ENCODE measurements around the gene TBC1D8.

TBC1D8 gene

DNA sequence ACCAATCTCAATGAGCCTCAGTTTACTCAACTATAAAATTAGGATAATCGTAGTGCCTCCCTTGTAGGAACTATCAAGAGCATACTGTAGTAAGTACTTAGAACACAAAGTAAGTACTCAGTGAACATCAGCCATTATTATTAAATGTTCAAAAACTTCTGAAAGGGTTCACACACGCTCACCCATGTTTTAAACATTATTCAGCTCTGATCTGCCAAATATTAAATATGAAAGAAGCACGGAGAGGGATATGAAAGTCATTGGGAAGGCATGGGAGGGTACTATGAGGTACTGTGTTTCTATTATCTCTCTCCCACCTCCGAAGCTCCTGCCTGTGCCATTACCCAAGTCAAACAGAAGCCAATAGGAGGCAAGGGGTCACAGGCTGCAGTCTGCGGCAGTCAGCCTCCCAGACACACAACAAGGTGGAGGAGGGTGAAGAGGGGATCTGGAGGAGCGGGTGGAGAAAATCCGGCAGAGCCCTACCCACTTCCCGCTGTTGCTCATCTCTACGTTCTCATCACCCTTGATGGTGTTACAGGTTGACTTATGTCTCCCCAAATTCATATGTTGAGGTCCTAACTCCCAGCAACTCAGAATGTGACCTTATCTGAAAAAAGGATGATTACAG lies 2.0 kb upstream of the TBC1D8 start:
- Mint-ChIP-seq H3K27me3 (peaks cover 2 to 10% of the 10 kb centered on the region in 2 donors), H3K4me1 (ENCODE audit: low read depth in 2 of 2) (peaks cover 22% of the 10 kb centered on the region in 2 donors), H3K36me3 (ENCODE audit: insufficient read depth) (peaks cover 3% of the 10 kb centered on the region), H3K4me3 (peak overlapping the region in 1 of 2 donors; percentile 81), H3K9me3 (no peaks in the 10 kb centered on the region), H3K27ac (no peak overlapping the region)
- DNase-seq (no peak), ATAC-seq (replicated peaks) (no peak)

DNA sequence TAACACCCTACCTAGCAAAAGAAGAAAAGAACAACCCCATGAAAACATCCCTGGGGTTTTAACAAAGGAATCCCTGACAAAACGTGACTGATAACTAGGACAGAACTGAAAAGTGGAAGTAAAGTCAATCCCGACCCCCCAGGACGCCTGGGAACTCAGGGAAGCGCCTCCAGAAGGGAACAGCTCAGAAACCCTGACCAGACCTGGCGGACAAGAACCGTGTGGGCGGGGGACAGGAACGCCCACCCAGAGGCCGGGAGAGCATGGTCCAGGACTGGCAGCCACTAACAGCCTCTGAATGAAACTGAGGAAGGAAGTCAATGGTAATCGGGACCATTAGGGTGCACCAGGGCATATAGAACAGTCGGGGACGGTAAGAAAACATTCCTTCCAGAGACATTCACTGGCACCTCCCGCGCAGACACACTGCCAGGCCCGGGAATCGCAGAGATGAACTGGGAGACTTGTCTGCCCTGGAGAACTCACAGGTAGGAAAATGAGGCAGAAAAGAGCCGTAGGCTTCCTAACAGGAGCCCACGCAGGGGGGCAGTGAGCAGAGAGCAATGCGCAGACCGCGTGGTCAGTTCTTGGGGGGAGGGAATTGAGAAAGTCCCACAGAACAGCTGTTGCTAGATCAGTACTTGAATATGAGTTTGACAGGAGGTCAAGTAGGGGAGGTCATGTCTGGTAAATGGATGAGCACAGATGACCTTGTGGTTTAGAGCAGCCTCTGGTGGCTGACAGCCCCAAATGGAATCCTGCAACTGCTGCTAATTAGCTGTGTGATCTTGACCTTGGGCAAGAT lies 1.3 kb upstream of the TBC1D8 start:
- ATAC-seq (replicated peaks): peak; percentile 31
- peaks cover 9 to 17% of the 10 kb centered on the region in 2 donors for H3K27me3 Mint-ChIP-seq

DNA sequence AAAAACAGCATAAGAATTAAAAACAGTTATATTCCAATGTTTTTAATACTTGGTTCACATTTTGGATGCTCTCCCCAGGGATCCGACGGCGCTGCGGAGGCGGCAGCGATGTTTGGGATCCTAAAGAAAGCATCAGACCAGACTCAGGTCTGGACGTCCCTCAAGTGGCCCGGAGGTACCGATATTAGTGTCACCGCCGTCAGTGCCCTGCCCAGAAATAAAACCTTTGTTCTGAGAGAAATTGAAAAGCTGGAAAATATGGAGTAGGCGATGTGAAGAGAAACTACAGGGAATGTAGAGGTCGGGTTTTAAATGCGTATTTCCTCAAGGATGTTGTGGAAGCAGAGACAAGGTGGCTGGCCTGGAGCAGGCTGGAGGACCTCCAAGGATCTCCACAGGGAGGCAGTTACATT lies 683 bp upstream of the TBC1D8 start:
- Mint-ChIP-seq H3K36me3 (ENCODE audit: insufficient read depth) (peaks cover 3% of the 10 kb centered on the region), H3K4me1 (ENCODE audit: low read depth in 2 of 2) (peaks cover 22% of the 10 kb centered on the region in 2 donors), H3K27ac (peak overlapping the region; percentile 88 to 90), H3K4me3 (peak overlapping the region; percentile 81 to 88), H3K27me3 (peaks cover 16 to 23% of the 10 kb centered on the region in 2 donors), H3K9me3 (no peaks in the 10 kb centered on the region)
- no peak for DNase-seq
- ATAC-seq (replicated peaks): no peak

More for the DNA sequence above, 1.3 kb upstream of the TBC1D8 start:
- peak in 1 of 3 experiments; percentile 2 for DNase-seq
- Mint-ChIP-seq H3K27ac (peak overlapping the region; percentile 88 to 90), H3K9me3 (no peaks in the 10 kb centered on the region), H3K4me3 (peak overlapping the region; percentile 81 to 88), H3K36me3 (ENCODE audit: insufficient read depth) (peaks cover 3% of the 10 kb centered on the region), H3K4me1 (ENCODE audit: low read depth in 2 of 2) (peaks cover 22% of the 10 kb centered on the region in 2 donors)

DNA sequence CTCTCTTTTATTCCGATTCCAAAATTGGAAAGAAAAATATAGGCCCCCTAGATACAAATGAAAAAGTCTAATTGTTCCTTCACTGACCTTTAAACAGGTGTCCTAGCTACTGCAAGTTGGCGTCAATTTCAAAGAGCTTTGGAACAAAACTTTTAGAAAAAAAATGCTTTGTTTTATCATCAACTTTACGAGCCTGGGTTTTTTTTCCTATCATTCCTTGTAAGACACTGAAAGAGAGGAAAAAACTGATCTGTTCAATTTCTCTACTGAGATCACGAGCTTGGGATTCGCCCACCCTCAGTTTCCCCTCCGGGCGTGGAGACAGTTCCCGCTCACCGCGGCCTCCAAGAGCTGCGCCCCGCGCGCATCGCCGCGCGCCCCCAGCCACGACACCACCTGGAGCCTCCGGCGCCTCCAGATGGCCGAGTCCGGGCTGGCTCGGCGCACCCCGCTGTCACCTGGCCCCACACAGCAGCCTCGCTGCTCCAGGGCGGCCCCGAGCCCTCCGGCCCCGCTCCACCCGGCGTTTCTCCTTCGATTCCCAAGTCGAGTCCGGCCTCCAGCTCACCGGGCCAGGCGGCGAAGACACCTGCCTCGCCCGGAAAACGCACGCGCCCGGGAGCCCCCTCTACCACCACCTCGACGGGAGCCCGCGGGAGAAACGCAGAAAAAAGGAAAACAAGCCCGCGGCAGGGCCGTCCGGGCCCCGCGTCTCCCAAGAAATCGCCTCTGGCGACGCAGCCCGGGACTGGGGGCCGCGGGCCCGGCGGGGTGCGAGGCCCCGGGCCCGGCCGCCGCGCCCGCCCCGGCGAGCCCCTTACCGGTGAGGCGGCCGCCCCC lies 656 bp downstream of the TBC1D8 start:
- ATAC-seq (replicated peaks): no peak

DNA sequence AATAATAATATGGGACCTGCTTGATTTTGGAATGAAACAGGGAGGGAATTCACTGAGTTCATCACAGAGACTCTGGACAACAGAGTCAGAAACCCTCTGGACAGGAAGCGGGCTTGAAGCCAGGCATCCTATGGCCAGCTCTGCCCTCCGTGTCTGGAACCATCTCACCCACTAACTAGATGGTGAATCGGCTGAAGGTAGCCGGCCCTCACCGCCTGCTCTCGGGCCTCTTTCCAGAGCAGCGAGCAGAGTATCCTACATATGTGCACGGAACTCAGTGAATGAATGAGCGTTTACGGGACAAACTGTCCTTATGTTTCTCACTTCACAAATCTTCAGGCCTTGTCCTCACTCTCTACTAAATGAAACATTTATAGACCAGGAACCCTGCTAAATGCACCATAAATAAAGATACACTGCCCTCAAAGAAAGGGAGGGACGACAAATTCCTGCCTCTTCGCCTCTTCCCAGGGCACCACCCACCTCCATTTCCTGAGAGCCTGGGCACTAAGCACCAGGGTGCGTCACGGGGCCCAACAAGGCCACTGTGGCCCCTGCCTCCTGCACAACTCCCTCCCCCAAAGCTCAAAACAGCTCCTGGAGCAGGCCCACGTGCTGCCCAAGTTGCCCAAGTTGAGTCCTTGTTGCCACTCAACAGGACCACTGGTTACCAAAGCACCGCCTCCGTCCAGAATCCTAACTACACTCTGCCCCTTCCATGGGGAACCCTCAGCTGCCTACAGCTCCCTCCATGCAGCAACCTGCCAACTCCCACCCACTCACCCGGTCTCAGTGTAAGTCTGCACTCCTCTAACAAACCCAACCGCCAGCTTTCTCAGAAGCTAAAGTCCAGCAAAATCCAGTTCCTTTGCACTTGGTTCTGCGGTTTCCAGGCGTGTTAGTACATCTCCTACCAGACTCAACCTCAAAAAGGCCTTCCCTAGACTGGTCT lies 1.7 kb downstream of the TBC1D8 start:
- Mint-ChIP-seq H3K4me1 (ENCODE audit: low read depth in 2 of 2) (peaks cover 22% of the 10 kb centered on the region in 2 donors), H3K27ac (no peak overlapping the region), H3K4me3 (peak overlapping the region; percentile 78 to 88), H3K36me3 (ENCODE audit: insufficient read depth) (peaks cover 3% of the 10 kb centered on the region), H3K27me3 (peaks cover 37 to 38% of the 10 kb centered on the region in 2 donors), H3K9me3 (no peaks in the 10 kb centered on the region)
- ATAC-seq (replicated peaks): no peak
- DNase-seq: no peak

More for the DNA sequence above, 656 bp downstream of the TBC1D8 start:
- H3K36me3 Mint-ChIP-seq (ENCODE audit: insufficient read depth): peaks cover 3% of the 10 kb centered on the region
- peak overlapping the region; percentile 78 to 88 for H3K4me3 Mint-ChIP-seq
- DNase-seq: no peak
- peaks cover 28% of the 10 kb centered on the region in 2 donors for H3K27me3 Mint-ChIP-seq
- peaks cover 22% of the 10 kb centered on the region in 2 donors for H3K4me1 Mint-ChIP-seq (ENCODE audit: low read depth in 2 of 2)
- peak overlapping the region in 1 of 2 donors; percentile 19 for H3K27ac Mint-ChIP-seq
- no peaks in the 10 kb centered on the region for H3K9me3 Mint-ChIP-seq

DNA sequence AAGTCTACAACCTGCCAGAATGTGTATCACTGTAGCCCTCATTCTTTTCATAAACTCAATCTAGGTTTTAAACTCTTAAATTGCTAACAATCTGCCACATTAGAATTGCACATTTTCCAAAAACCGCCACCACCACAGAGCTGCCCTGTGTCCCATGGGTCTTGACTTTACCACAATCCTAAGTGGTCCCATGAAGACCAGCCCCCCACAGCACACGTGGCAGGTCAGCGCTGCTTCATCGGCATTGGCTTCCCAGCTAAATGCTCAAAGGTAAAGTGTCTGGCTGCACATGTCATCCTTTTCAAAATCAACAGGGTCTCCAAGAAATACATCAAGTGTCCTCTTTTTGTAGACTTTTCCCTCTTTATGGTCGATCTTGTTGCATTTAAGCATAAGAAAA lies 2.4 kb downstream of the TBC1D8 start:
- H3K27me3 Mint-ChIP-seq: peaks cover 44 to 45% of the 10 kb centered on the region in 2 donors
- no peaks in the 10 kb centered on the region for H3K9me3 Mint-ChIP-seq
- DNase-seq (no peak), ATAC-seq (replicated peaks) (no peak)
- H3K36me3 Mint-ChIP-seq (ENCODE audit: insufficient read depth): peaks cover 3% of the 10 kb centered on the region
- H3K4me3 Mint-ChIP-seq: no peak overlapping the region
- H3K4me1 Mint-ChIP-seq (ENCODE audit: low read depth in 2 of 2): peaks cover 22% of the 10 kb centered on the region in 2 donors
- no peak overlapping the region for H3K27ac Mint-ChIP-seq

DNA sequence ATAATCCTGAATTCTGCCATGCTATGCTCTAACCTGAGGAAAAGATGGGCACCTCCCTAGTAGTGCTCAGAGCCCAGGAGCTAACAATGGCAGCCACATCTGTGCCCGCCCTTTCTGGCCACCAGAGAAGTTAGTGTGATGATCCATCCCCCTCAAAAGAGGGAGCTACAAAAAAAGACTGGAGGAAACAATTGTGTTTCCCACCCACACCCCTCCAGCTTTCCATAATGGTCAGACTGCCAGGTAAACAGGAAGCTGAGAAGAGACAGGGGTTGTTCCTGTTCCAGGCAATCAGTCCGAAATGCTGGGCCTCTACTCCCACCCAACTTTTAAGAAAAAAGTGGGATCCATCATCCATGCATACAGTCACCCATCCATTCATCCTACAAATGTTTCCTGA lies 3.2 kb downstream of the TBC1D8 start:
- H3K4me3 Mint-ChIP-seq: no peak overlapping the region
- ATAC-seq (replicated peaks): no peak
- peaks cover 52 to 53% of the 10 kb centered on the region in 2 donors for H3K27me3 Mint-ChIP-seq
- peaks cover 22% of the 10 kb centered on the region in 2 donors for H3K4me1 Mint-ChIP-seq (ENCODE audit: low read depth in 2 of 2)
- no peaks in the 10 kb centered on the region for H3K9me3 Mint-ChIP-seq
- H3K36me3 Mint-ChIP-seq (ENCODE audit: insufficient read depth): peaks cover 3% of the 10 kb centered on the region
- H3K27ac Mint-ChIP-seq: no peak overlapping the region
- DNase-seq: no peak

DNA sequence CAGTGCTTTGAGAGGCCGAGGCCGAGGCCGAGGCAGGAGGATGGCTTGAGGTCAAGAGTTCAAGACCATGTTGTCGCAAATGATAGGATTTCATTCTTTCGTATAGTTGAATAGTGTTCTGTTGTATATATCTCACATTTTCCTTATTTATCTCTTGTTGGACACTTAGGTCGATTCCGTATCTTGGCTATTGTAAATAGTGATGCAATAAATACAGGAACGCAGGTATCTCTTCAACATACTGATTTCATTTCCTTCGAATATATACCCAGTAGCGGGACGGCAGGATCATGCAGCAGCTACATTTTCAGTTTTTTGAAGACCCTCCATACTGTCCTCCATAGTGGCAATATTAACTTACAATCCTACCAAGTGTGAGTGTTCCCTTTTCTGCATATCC lies 4.1 kb downstream of the TBC1D8 start:
- Mint-ChIP-seq H3K9me3 (no peaks in the 10 kb centered on the region), H3K27me3 (peaks cover 61 to 62% of the 10 kb centered on the region in 2 donors), H3K36me3 (ENCODE audit: insufficient read depth) (no peaks in the 10 kb centered on the region), H3K4me1 (ENCODE audit: low read depth in 2 of 2) (peaks cover 13 to 15% of the 10 kb centered on the region in 2 donors), H3K4me3 (no peak overlapping the region), H3K27ac (no peak overlapping the region)
- no peak for DNase-seq
- ATAC-seq (replicated peaks): no peak

DNA sequence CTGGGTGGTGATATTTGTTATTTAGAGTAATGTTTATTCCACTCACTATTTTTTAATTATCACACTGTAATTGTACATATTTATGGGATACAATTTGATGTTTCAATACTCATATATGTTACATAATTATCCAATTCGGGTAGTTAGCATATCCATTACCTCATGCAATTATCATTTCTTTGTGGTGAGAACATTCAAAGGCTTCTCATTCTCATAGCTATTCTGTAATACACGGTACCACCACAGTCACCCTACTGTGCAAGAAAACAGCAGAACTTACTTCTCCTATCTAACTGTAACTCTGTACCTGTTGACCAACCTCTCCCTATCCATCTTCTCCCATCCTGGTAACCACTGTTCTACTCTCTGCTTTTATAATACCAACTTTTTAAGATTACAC lies 4.6 kb downstream of the TBC1D8 start:
- peaks cover 66 to 67% of the 10 kb centered on the region in 2 donors for H3K27me3 Mint-ChIP-seq
- ATAC-seq (replicated peaks): no peak
- H3K4me3 Mint-ChIP-seq: no peak overlapping the region
- no peaks in the 10 kb centered on the region for H3K36me3 Mint-ChIP-seq (ENCODE audit: insufficient read depth)
- DNase-seq: no peak
- peaks cover 9 to 12% of the 10 kb centered on the region in 2 donors for H3K4me1 Mint-ChIP-seq (ENCODE audit: low read depth in 2 of 2)
- no peak overlapping the region for H3K27ac Mint-ChIP-seq
- no peaks in the 10 kb centered on the region for H3K9me3 Mint-ChIP-seq

DNA sequence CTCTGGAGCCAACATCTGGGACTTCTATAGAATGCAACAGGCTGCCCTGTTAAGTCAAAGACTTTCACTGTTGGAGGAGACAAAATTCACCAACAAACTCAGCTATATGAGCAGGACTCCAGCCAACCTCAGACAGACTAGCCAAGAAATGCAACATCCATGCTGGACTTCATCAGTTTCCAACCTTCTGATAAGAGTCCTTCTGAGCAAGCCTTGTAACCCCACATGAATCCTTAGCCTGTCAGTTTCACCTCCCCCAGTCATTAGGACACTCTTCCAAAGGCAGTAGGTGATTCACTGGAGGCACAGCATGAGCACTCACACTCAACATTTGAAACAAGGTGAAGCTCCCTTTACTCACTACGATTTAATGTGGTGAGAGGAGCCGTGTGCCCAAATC lies 5.8 kb downstream of the TBC1D8 start:
- DNase-seq (no peak), ATAC-seq (replicated peaks) (no peak)
- H3K36me3 Mint-ChIP-seq (ENCODE audit: insufficient read depth): no peaks in the 10 kb centered on the region
- no peaks in the 10 kb centered on the region for H3K9me3 Mint-ChIP-seq
- H3K4me1 Mint-ChIP-seq (ENCODE audit: low read depth in 2 of 2): peaks cover 9 to 10% of the 10 kb centered on the region in 2 donors
- no peak overlapping the region for H3K27ac Mint-ChIP-seq
- H3K4me3 Mint-ChIP-seq: no peak overlapping the region
- peaks cover 77 to 78% of the 10 kb centered on the region in 2 donors for H3K27me3 Mint-ChIP-seq

DNA sequence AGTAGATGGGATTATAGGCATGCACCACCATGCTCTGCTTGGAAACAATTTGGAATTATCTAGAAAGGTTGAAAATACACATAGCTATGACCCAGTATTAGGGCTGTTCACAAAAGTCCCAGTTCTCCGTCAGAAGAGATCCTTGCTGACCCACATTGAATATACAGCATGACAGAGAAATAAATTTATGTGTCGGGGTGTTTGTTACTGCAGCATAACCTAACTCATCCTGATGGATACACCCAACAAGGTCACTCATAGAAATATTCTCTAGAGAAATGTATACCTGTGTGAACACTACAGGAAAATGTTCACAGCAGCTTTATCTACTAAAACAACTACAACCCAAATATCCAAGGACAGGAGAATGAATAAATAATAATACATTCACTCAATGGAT lies 9.0 kb downstream of the TBC1D8 start:
- no peak overlapping the region for H3K27ac Mint-ChIP-seq

DNA sequence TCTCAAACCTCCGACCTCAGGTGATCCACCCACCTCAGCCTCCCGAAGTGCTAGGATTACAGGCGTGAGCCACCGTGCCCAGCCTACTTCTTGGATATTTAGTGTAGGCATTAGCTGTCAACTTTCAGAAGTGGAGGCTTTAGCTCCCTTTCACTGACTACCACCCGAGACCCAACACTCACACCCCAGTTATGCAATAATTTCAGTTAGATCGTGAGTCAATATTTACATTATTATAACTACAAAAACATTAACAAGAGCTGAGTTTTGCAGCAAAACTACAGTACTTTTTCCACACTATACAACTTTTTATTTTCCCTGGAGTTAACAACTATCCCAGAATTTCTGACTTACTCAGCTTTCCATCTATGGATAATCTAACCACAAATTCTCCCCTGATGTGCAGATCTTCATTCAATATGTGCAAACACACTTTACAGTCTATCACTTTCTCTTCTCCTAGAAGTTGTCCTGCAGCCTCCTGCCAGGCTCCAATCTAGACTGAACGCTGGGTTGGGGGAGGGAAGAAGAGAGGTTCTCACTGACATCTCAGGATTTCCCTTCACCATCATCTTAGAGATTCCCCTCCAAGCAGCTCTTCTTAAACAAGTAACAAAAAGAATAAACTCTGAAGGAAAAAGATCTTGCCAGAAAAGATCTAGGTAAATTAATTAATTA lies 10.1 kb downstream of the TBC1D8 start:
- H3K27ac Mint-ChIP-seq: no peak overlapping the region
- H3K4me3 Mint-ChIP-seq: no peak overlapping the region
- no peaks in the 10 kb centered on the region for H3K36me3 Mint-ChIP-seq (ENCODE audit: insufficient read depth)
- peaks cover 81 to 83% of the 10 kb centered on the region in 2 donors for H3K27me3 Mint-ChIP-seq
- no peak for DNase-seq
- ATAC-seq (replicated peaks): no peak
- H3K4me1 Mint-ChIP-seq (ENCODE audit: low read depth in 2 of 2): peaks cover 0 to 1% of the 10 kb centered on the region in 2 donors
- peaks cover 0 to 3% of the 10 kb centered on the region in 2 donors for H3K9me3 Mint-ChIP-seq

More for the DNA sequence above, 9.0 kb downstream of the TBC1D8 start:
- Mint-ChIP-seq H3K4me1 (ENCODE audit: low read depth in 2 of 2) (peaks cover 0 to 1% of the 10 kb centered on the region in 2 donors), H3K4me3 (no peak overlapping the region), H3K36me3 (ENCODE audit: insufficient read depth) (no peaks in the 10 kb centered on the region), H3K27me3 (peaks cover 84 to 93% of the 10 kb centered on the region in 2 donors), H3K9me3 (peaks cover 0 to 3% of the 10 kb centered on the region in 2 donors)
- ATAC-seq (replicated peaks) (no peak), DNase-seq (no peak)
